NCI-H226 (cell line): ENCODE results near the gene SVEP1.
A peak's percentile ranks its signal among the peaks of the same experiment; 100 is the strongest.
"Not testable (repeated sequence)": the region's sequence is repeated elsewhere in the genome, so short reads cannot be mapped to it uniquely, and the experiment has no call there.

ENCODE experiments used
- DNase-seq: peaks from one replicate; pipeline ENCODE4 v3.0.0-alpha.2; 2015

The SVEP1 gene

GRCh38 chr9:110575945-110576344, 3.6 kb downstream of the SVEP1 start:
- DNase-seq = peak; percentile 57

DNA sequence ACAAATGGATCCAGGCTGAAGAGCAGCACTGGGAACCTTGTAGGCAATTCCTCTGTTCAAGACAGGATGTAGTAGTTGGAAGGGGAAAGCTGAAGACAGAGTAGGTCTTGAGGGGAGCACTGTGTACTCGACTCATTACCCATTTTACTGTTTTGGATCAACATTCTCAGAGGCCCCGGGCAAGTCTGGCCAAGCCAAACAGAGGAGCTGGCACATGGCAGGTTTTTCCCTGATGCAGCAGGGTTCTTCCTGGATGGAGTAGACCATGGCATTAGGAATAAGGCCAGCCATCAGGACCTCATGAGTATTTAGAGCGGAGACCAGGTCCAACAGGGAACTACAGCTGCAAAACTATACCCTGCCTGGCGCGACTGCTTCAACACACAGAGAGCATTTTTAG, 4.4 kb downstream of the SVEP1 start:
- no peak for DNase-seq

DNA sequence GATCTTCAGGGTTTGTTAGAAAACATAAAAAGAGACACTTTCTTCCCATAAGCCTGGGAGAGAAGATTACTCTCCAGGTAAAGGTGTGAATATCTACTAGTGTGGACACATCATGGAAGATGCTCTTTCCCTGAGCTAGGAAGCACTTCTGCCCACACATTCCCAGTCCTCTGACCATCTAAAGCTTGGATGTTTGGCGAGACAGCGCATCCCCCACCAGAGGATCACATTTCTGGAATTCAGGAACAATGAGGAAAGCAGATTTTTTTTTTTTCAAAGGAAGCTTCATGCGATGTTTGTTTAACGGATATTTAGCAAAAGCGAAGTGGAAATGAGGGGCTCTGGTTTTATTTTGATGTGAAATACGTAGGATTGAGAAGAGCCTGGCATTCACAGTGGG, 6.2 kb downstream of the SVEP1 start:
- DNase-seq = no peak

DNA sequence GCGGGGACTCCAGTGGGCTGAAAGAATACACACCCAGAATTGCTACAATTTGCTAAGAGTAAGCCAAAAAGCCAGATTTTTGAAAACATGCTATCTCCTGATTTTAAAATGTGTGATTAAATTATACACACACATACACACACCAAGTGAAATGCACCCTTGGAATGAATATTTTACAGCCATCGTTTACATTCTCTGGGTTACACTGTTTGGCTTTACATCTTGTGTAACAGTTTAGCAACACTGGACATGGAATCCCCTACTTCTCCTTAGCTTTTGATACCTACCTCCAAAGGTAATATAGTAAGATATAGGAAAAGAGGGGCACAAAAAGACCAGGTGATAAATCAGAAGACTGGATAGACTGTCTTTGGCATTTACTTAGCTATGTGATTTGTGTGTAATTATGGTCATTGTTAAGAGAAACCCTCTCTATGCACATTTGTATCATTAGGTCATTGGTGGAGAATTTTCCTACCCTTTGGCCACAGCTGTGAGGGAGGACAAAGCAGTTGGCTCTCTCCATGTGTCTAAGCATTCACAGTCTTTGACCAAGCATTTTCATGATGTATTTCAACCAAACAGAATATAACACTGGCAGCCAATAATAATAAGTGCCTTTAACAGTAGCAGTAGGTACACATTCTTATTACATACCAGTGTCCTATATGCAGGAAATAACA, 7.6 kb downstream of the SVEP1 start:
- peak; percentile 24 for DNase-seq

- DNase-seq = peak; percentile 29
These were observed 13.4 kb downstream of the SVEP1 start for GRCh38 chr9:110566156-110566555.

- DNase-seq = no peak
These were observed 17.7 kb downstream of the SVEP1 start for GRCh38 chr9:110561826-110562225.

DNA sequence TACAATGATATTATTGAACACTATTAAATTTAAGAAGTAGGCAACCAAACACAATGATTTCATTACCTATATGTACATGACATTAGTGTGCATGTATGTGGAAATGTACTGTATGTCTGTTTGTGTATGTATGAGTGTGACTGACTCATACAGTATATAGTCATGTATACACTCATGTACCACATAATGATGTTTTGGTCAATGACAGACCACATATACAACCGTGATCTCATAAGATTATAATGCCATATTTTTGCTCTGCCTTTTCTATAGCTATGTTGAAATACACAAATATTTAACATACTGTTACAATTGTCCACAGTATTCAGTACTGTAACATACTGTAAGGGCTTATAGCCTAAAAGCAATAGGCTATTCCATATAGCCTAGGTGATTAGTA, 19.7 kb downstream of the SVEP1 start:
- no peak for DNase-seq

GRCh38 chr9:110555551-110556331, 23.8 kb downstream of the SVEP1 start:
- DNase-seq = peak; percentile 95

DNA sequence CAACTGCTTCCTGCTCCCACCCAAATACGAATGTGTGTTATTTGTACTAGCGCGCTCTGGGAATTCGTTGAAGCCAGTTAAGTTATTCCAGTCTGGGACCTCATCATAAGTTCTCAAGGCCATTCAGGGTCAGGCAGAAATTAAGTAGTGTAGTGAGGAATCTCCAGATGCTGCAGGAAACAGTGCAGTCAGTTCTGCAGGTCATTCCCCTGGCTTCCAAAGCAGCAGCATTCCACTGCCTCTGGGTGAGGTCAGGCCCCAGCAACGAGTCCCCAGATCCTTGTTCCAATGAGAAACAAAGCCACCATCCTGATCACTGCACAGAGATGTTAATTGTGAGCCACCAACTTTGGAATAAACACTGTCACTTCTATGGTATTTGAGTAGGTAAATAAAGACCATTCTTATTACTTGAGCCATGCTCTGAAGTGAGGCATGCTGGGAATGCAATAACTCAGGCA, 33.1 kb downstream of the SVEP1 start:
- DNase-seq = no peak

DNA sequence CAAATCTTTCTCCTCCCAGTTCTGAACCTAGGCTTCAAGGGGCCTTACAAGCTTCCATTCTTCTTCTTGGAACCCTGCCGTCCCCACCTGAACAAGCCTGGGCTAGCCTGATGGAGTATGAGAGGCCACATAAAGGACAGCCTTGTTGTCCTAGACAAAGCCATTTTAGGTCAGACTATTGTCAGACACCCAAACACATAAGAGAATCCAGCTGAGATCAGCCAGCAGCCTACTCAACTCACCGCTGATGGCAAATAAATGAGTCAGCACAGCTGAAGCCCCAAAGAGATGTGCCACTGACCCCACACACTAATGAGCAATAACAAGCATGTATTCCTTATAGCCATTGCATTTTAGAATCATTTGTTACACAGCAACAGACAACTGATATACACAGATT, 33.8 kb downstream of the SVEP1 start:
- DNase-seq = no peak

DNA sequence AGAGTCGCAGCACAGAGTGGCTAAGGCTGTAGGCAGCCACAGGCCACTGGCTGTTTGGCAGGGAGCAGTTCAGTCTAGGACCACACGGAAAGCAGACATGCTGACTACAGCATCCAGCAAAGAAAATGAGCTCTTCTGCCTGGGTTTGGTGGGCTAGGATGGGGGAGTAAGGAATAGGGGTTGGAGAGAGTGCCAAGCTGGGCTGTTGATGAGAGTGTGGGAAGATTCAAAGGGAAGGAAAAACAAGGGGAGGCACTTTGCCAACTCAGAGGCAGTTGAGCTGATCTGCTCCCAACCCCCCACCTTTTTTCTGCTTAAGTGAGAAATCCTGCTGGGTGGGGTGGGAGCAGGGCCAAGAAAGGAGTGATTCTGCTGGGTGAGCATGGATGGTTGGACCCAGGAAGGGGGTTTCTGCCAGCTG, 35.9 kb downstream of the SVEP1 start:
- DNase-seq = no peak

- no peak for DNase-seq
These were observed 37.6 kb downstream of the SVEP1 start for GRCh38 chr9:110541950-110542349.

DNA sequence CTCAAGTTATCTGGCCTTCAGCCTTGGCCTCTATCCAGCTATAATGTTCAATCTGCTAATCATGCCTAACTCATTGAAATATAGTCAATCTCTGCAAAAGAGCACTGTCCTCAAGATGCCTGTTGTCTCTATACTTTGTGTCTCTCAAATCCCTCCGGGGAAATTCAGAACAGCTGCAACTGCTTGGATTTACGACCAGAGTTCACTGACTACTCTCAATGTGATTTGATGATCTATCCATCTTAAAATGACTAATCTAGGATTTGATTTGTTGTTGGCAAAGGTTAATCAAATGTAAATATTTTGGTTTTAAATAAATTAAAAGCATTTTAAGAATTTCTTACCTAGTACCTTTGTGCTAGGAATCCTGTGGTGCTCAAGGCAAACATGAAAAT, 40.9 kb downstream of the SVEP1 start:
- no peak for DNase-seq

DNA sequence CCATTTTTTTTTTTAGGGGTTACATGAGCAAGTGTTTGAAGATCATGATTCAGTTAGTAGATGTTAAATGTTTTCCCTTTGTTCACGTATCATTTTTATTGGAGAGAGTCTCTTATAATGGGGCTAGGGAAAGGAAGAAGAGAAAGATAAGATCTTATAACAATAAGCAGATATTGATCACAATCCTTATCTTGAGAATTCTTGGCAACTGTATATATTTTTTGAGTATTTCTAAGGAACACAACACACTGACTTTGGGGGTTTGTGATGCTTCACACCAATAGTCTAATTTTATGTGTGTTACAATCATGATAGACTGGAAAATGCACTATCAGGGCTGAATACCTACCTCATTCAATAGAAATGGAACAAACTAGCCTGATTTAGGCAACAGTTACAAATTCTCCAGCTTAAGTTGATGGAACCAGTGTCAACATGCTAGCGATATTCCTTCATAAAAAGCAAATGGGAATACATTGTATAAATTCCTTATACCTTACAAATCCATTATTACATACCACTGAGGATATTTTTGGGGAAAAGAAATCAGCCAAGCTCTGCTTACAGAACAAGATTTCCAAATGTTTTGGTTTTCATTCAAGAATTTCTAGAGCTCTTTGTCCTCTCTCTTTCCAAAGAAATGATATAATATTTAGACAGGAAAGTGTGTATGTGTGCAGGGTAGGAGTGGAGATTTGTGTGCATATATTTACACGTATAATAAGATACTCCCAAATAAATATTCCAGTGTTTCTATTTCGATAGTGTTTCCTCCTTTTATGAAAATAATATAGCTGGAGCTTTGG, 41.5 kb downstream of the SVEP1 start:
- DNase-seq = peak; percentile 24

- DNase-seq = peak; percentile 69
These were observed 42.7 kb downstream of the SVEP1 start for GRCh38 chr9:110536822-110537221.

DNA sequence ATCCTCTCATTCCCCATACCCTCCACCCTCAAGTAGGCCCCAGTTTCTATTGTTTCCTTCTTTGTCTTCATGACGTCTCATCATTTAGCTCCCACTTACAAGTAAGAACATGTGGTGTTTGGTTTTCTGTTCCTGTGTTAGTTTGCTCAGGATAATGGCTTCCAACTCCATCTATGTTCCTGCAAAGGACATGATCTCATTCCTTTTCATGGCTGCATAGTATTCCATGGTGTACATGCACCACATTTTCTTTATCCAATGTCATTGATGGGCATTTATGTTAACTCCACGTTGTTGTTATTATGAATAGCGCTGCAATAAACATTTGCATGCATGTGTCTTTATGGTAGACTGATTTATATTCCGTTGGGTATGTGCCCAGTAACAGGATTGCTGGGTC, 45.4 kb downstream of the SVEP1 start:
- not testable (repeated sequence) for DNase-seq

DNA sequence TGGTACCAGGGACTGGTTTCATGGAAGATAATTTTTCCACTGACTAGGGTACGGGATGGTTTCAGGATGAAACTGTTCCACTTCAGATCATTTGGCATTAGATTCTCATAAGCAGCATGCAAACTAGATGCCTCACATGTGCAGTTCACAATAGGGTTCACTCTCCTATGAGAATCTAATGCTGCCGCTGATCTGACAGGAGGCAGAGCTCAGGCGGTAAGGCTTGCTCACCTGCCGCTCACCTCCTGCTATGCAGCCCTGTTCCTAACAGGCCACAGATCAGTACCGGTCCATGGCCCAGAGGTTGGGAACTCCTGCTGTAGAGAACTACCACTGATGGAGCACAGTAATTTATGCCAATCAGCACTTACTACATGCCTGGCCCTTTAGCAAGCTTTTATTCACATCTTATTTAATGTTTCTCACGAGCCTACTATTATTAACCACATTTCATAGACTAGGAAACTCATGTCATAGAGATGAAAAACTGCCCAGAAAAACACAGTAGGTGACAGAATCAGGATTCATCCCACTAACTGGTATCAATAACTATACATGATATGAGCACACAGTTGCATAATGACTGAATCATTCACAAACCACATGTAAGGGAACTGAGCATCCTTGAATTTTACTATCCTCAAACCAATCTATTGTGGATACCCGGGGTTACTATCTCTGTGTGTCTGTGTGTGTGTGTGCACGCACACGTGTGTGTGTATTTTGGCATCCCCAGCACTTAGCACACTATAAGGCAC, 46.5 kb downstream of the SVEP1 start:
- no peak for DNase-seq

DNA sequence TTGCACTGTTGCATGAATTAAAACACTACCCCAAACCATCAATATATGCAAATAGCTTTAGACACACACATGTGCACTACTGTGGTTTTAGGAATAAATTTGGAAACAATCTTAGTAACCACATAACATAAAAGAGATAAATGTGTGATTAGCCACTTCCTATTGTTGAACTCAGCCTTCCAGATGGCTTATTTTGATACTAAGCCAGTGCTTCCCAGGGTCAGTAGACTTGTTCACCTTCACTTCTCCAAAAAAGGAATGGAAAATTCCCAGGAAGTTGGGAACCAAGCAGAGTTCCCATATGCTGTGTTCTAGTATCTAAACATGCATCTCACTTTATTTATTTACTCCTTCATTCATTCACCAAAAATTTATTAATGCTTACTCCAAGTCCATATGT, 47.8 kb downstream of the SVEP1 start:
- DNase-seq = peak; percentile 15

GRCh38 chr9:110531241-110531640, 48.3 kb downstream of the SVEP1 start:
- DNase-seq = not testable (repeated sequence)

DNA sequence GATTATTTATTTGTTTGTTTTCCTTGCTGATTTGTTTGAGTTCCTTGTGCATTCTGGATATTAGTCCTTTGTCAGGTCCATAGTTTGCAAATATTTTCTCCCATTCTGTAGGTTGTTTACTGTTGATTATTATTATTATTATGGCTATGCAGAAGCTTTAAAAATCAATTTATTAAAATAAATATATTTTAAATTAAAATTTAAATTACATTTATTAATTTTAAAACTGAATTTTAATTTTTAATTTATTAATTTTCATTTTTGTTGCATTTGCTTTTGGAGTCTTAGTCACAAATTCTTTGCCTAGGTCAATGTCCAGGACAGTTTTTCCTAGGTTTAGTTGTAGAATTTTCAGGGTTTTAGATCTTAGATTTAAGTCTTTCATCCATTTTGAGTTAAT, 50.9 kb downstream of the SVEP1 start:
- no peak for DNase-seq

- peak; percentile 66 for DNase-seq
These were observed 53.1 kb downstream of the SVEP1 start for GRCh38 chr9:110526426-110526825.

DNA sequence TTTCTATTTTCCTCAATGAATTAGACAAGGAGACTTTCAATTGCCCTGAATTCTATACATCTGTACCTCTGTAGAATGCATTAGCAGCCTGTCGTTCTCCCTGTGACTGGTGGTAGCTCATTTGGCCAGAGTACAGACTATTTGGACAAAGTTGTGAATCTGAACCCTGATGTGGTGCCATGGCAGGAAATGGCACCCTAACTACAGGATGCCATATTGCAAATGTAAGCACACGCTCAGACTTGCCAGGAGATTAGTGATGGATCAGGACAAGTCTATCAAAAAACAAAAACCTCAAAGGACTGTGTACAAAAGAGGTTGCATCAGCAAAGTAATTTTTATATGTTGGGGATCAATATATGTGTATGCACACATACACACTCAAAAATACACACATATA, 58.3 kb downstream of the SVEP1 start:
- no peak for DNase-seq
